ENCODE results near the gene GPR132.
"Not testable (repeated sequence)": the region's sequence is repeated elsewhere in the genome, so short reads cannot be mapped to it uniquely, and the experiment has no call there.

Gene GPR132

DNA sequence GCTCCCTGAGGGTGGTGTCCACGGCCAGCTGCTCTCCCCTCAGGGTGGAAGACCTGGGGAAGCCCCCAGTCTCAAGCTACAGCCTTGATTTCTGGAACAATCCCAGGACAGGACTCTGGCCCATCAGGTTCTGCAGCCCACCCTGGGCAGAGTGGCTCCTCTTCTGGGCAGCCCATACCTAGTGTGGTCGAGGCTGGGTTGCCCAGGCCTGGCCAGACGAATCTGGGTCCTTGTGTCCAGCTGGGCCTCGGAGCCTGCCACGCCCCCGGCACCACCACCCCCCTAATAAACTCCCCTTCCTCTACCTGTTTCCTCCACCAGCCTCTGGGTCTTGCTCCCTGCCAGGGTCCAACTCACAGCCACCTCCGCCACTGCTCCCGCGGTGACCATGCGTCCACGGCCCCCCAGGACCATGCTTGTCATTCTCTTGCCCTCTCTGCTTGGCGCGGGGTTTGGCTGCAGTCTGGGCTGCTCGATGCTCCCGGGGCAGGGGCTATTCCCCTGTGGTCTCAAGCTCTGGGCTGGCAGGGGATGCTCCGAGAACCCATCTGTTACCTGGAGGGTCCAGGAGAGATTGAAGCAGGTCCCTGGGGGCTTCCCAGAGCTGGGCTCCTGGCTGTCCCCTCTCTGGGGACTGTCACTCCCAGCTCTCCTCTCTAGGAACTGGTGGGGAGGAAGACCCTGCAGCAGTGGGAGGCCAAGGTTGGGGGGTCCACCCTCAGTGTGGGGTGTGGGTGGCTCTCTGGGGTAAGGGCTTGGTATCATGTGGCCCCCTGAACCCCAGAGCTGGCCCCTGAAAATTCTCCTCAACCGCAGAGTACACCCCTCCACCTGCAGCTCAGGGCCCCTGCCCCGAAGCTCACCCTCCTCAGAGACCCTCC lies 8.7 kb upstream of the GPR132 start:
- peak; percentile 56 for DNase-seq

DNA sequence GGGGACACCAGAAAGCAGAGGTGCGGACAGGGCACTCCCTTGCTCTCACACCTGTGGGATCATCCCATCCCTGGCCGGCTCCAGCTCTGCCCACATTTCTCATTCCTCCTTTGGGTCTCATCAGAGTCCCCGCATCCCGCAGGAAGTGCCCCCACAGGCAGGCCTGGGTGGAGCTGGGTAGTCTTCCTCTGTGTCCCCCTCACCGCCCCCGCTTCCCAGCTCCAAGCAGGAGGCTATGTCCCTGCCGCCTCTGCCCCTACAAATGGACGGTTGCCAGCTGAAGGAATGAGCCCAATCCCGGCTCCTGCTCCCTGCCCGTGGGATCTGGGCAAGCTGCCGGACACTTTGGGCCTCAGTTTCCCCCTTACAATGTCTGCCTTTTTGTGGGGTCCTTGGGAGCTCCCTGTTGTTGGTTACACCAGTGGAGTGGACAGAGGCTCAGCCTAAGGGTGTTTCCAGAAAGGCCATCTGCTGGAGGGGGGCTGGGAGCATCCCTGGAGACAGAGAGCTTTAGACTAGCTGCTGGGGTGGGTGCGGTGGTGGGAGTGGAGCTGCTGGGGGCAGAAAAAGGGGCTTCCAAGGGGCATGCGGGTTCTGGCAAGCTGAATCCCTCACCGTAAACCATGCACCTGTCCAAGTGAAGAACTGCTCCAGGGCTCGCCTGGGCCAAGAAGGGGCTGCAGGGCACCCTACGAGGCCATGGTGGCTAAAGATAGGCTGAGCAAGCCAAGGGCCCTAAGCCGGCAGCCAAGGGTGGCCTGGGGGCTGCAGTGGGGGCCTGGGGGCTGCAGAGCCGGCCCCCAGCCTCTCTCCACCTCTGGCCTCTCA lies 7.9 kb upstream of the GPR132 start:
- no peak for DNase-seq

DNA sequence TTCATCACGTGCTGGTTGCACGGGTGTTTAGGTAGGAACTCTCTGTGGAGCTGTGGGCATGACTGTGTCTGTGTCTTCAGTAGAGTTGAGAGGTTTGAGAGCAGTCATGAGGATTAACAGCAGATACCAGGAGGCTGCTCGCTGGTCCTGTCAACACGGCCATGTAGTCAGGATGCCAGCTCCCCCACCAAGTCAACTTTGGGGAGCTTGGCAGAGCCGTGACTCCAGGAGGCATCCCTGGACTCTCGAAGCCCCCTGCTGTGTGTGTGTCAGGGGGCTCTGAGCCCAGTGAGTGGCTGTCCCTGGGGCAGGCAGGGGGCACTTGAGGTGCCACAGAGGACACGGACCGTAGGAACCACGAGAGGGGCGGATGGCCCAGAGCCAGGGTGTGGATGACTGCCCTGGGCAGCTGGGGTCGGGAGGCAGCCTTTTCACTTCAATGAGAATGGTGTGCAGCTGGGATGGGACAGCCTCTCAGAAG lies 7.2 kb upstream of the GPR132 start:
- DNase-seq = no peak

DNA sequence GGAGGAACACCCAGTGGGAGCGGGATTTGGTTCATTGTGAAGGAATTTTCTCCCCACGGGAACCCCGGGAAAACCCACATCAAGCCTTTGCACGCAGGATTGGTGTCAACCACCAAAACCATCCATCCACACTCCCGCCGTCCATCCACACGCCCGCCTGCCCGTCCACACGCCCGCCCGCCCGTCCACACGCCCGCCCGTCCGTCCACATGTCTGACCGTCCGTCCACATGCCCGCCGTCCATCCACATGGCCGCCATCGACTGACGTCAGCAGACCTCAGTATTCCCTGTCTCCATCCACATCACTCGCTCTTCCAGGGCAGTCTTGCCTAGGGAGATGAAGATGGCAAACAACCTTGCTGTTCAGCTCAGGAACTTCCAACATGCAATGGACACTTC lies 6.7 kb upstream of the GPR132 start:
- no peak for DNase-seq

DNA sequence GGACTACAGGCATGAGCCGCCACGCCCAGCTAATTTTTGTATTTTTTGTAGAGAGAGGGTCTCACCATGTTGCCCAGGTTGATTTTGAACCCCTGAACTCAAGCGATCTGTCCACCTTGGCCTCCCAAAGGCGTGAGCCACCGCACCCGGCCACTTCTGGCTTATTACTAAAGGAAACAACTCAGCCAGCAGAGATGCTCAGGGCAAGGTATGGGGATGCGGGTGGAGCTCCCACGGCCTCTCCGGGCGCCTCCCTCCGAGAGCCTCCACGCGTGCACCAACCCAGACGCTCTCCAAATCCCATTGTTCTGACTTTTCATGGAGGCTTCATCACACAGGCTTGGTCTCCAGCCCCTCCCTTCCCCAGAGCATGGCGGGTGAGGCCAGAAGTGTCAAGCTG lies 6.1 kb upstream of the GPR132 start:
- DNase-seq = no peak

DNA sequence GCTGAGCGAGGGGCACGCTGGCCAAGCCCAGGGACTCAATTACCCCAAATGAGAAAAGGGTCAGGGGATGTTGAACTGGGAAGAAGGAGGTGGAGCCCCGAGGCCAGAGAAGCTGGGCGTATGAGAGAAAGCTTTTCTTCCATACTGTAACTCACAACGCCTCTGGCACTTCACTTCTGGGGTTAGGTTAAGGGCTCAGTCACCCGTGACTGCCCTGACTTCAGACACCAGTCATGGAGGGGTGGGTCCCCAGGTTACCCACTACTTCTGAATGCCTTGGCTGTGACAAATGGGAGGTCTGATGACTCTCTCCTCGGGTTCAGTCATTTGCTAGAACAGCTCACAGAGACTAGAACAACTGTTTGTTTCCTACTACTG lies 5.5 kb upstream of the GPR132 start:
- DNase-seq = no peak

DNA sequence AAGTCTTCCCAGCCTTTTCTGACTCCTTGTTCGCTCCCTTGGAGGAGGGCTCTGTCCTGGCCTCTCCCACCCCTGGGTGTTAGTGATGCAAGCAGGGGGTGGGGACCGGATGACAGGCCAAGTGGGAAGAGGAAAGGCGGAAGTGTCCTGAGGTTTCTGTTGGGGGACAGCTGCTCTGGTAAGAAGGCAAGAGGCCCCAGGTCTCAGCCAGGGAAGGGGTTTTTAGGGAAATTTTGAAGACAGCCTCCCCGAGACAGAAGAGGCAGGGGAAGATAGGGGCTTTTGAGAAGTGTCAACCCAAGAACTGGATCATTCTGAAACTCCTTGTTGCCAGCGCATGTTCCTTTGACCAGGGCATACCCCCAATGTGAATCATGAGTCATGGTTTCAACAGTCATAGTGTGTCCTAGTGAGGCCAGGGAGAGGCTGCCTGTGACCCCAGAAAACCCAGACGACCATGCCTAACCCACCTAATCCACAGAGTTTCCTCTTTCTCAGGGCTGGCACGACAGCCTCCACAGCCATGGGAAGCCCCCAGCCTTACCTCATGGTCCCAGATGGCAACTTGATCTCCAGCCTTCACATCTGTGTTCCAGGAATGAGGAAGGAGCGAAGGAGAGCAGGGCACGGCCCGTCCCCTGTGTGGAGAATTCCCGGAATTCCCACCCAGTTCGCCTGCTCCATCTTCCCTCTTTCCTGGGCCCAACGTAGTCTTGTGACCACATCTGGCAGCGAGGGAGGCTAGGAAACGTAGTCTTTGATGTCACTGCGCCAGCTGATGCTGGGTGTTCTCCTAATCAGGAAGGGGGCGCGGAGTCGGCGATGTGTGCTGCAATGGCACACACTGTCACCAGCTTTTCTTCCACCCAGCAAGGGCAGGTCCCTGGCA lies 4.9 kb upstream of the GPR132 start:
- DNase-seq = no peak

DNA sequence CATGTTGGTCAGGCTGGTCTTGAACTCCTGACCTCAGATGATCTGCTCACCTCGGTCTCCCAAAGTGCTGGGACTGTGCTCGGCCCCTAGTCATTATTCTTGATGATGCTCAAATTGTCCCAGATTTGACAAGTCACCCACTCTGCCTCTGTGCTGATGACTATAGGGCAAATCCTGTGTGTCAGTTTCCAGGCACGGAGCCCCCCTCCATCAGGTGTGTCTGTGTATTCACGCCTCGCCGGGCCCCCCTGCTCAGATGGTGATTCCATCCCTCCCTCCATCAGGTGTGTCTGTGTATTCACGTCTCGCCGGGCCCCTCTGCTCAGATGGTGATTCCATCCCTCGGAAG lies 4.3 kb upstream of the GPR132 start:
- DNase-seq = no peak

DNA sequence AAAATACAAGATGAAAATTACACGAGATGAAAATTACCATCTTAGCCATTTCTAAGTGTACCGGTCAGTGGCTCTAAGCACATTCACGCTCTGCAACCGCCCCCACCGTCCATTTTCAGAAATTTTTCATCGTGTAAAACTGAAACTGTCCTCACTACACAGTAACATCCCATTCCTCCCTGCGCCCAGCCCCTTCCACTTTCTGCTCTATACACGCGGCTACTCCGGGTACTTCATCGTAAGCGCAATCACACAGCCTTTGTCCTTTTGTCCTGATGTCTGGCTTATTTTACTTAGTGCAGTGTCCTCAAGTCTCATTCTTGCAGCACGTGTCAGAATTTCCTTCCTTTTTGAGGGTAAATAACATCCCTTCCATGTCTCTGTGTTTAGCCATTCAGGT lies 3.6 kb upstream of the GPR132 start:
- no peak for DNase-seq

DNA sequence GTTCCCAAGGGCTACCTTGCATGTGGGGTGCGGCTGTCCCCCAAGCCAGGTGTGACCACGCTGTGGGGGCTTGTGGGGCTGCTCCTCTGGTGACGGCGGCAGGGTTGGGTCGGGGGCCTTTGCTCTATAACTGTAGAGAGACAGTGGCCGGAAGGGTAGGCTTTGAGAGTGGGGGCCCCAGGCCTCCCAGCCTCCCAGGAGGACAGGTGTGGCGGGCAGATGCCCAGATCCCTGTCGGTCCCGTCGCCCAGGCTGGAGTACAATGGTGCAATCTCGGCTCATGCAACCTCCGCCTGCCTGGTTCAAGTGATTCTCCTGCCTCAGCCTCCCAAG lies 2.7 kb upstream of the GPR132 start:
- no peak for DNase-seq

DNA sequence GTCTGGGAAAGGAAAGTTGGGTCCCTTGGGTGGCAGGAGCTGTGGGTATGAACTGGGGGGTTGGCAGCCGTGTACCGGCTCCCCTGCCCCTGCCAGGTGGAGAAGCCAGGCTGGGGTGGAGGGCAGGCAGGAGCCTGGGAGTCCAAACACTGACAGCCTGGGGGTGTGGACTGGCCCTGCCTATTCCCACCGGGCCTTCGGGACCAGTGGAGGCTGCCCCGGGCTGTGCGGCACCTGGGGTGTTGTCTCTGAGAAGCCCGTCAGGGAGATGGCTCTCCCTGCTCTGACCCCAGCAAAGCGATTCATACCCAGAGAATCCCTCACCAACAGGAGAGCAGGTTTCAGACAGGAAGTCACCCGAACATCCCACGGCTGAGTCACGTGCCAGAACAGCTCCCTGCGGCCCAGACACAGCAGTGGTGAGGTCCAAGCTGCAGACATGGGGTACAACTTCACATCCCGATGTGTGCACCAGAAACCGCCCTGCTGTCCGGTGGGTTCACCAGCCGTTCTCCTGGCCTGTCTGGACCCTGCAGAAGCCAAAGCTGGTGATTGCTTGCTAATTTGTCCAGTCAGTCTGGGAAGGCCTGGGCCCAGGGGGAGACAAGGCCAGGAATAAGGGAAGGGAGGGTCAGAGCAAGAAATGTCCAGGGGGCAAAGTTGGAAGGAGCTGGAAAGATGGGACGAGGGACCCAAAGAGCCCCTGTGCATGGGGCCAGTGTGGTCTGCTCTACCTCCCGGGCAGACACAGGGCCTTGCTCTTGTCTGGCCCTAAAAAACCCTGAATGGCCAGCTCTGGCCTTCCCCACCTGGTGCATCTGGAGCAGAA lies 2.1 kb upstream of the GPR132 start:
- DNase-seq = no peak

DNA sequence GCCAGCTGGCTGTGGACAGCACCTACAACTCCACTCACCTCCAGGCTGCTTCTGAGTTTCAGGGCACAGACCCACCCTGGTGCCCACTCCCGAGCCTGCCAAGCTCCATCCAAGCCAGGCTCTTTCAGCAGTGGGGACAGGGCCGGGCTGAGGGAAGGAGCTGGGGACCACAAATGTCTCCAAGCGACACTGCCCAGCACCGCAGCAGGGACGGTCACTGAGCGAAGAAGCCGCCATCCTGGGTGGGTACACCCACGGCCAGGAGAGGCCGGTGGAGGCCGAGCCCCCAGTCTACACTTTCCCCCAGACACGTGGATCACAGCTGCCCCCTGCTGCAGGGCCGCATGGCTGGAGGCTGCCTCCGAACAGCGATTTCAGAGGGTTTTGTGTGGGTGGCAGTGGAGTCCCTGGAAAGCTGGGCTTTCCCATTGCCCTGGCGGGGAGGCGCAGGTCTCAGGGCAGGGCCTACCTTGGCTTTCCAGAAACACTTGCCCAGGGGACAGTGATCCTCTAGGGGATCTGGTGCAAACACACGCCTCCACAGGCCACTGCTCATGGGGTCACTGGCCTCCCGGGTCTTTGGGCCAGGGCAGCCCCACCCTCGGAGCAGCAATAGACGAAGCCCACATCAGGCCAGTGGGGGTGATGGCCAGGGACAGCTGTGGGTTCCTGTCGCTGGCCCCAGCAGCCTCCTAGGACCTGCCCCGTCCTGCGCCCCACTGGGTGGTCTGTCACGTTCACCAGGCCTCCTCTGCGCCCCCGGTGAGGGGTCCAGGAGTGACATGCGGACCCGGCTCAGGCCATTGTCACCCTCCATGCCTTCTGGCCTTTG lies 1.2 kb upstream of the GPR132 start:
- no peak for DNase-seq

DNA sequence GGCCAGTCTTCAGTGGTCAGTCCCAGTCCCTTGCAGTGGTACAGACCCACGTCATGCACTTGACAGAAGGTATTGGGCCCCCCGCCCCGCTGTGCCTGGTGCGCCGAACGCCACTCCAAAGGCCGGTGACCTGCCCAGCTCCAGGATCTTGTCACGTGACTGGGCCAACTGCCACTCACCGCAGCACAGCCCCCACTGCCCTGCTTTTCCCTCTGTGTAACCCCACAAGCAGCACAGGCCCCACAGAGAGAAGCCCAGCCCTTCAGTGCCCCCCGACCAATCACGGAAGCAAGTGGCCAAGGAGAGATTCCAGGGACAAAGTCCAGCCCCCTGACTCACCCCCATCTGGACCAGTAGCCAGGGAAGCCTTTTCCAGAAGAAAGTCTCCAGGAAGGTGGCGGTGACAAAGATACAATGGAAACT lies 498 bp downstream of the GPR132 start:
- no peak for DNase-seq

DNA sequence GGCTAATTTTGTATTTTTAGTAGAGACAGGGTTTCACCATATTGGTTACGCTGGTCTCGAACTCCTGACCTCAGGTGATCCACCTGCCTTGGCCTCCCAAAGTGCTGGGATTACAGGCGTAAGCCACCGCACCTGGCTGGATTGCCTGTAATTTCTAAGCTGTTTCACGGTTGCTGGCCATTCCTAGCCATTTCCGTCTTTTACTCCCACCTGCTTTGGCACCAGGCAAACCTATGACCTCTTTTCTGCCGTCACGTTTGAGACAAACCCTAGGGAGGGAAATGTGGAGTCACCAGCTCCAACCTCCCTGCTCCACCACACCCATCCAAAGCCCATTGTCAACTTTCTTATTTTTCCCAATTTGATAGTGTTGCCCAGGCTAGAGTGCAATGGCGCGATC lies 1.2 kb downstream of the GPR132 start:
- no peak for DNase-seq

DNA sequence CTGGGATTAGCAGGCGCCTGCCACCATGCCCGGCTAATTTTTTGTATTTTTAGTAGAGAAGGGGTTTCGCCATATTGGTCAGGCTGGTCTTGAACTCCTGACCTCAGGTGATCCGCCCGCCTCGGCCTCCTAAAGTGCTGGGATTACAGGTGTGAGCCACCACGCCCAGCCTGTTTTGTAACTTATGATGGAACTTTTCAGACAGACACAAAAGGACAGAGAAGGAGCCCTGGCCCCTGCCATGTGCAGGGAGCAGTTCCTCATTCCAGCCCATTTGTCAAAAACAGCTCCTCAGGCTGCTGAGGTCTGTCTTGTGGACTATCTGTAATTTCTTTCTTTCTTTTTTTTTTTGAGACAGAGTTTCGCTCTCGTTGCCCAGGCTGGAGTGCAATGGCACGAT lies 1.7 kb downstream of the GPR132 start:
- not testable (repeated sequence) for DNase-seq

DNA sequence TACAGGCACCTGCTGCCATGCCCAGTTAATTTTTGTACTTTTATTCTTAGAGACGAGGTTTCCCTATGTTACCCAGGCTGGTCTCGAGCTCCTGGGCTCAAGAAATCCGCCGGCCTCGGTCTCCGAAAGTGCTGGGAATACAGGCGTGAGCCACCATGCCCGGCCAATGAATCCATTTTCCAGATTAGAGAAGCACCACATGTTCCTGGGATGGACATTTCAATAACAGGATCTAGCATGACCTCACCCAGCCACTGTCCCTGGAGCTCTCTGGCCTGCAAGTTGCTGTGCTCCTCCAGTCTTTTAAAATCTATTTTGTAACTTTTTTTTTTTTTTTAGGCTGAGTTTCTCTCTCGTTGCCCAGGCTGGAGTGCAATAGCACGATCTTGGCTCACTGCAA lies 2.2 kb downstream of the GPR132 start:
- no peak for DNase-seq

DNA sequence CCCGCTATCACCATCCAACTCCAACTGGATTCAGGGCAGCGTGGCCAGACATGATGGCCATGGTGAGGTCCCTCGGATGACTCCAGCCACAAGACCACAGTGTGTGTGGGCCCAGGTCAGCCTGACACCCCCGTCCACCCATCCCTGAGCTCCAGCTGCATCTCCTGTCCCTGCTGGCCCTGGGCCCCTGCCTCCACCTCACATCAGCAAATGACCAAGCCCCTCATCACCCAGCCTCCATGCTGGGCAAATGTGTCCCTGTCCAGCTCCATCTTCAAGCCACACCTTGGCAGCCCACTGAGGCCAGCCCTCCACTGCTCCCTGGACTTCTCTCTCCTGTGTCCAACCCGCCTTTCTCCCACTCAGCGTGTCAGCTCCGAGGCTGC lies 3.2 kb downstream of the GPR132 start:
- no peak for DNase-seq

DNA sequence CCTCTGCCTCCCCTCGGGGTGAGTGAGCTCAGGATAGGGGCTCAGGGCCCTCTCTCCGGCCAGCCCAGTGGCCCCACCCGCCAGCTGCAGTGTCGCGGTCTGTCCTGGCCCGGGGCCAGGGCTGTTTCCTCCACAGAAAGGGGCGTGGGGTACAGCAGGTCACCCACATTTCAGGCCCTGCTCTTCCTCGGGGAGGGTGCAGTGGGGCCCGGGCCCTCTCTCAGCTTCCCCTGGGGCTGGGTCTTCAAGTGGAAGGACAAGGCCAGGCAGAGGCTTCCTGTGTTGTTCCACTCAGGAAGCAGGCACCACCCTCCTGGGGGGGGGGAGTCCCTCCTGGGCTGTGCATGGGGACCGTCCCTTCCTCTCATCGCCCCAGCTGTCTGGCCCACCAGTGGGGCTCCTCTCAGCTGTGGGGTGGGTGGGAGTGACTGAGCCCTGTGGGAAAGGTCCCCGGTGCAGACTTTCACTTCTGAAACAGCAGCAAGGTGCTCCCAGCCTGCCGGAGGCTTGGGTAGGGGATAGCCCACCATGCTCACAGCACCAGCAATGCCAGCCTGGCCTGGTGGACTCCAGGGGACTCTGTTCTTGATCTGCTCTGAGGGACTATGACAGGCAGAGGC lies 3.7 kb downstream of the GPR132 start:
- no peak for DNase-seq

DNA sequence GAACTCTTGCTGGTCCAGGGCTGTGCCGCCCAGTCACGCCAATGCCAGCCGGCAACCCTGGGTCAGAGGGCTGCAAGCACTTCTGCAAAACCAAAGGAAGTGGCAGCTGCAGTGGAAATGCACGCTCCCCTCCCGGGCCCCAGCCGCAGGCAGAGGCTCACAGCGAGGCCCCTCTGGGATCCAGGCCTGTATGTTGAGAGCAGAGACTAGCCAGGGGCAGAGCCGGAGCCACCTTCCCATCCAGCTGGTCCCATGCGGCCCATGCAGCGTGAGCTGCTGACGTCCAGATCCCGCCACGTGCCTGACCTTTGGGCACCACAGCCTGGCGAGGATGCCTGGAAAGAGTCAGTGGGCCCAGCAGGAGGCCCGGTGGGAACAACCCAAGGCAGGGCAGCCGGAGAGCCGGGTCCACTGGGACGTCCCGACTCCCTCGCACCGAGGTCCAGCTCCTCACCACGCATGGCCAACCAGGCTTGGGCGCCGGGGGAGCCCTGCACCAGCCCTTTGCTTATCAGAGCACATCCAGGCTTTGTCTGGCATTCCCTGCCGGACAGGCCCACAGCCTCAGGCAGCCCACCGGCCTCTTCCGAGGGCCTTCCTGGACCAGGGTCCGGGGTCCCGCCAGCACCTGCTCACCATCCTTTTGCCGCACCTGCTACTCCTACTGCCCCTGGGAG lies 4.3 kb downstream of the GPR132 start:
- no peak for DNase-seq

DNA sequence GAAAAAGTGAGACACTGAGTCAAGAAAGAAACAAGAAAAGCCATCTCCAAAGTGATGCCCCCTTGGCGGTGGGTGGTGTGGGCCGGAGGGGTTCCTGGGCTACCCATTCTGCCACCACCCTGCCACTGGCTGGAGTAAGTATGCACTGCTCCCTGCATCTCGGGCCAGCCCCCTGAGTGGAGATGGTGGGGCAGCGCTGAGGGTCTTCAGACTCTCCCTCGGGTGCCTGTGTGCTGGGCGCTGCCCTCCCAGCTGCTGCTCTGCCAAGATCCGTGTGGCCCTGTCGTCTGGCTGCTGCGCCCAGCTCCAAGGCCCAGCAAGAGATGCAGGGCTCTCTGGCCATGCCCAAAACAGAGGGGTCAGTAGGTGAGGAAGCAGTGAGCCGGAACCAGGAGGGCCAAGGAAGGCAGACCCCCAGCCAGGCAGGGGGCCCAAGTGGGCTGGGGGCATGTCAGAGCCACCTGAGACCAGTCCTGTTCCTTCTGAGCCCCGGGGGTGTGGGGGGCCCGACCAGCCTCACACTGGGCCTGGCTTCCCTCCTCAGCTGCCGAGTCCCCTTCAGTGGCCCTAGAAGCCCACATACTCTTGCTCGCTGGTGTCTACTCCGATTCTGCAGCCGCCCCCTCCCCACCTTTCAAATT lies 5.2 kb downstream of the GPR132 start:
- DNase-seq = no peak
